H1 (cell line): ENCODE data around the gene DDOST. TPM values are rescaled to one million over a fixed set of nuclear protein-coding genes. Genes with fewer than 3 reads are reported as not detected.

Experiments used
- CTCF ChIA-PET: fragments of 300-600 bp; sonication (Branson Sonifier 250); formaldehyde crosslinking; loops from one replicate; lab custom pipeline; 2021; ENCODE audit not compliant: partially characterized antibody; lab: Charles Lee
- POLR2A ChIA-PET: fragments of 300-600 bp; sonication (Branson Sonifier 250); formaldehyde crosslinking; loops from one replicate; lab custom pipeline; 2021; ENCODE audit warnings: inconsistent platforms; ENCODE audit not compliant: partially characterized antibody; lab: Charles Lee
- DNase-seq, 2 experiments: peaks; one replicate each; pipeline versions ENCODE4 v3.0.0 to v3.0.0-alpha.2; 2010 to 2022; ENCODE audit warnings: low spot score in 2 of 2, low read depth in 1 of 2, mixed read lengths in 1 of 2
- FAIRE-seq: peaks from 2 replicates; lab custom pipeline; 2011; peaks lifted over from hg19 to GRCh38; lab: Jason Lieb, UNC
- H2AFZ ChIP-seq: 2 replicates; pipeline ENCODE4 v1.8.1; 2012; ENCODE audit warnings: low read length, inconsistent platforms
- H2AK5ac ChIP-seq: 2 replicates; pipeline ENCODE4 v1.6.1; 2013; ENCODE audit warnings: low read depth, low read length
- H2BK120ac ChIP-seq: replicated peaks from 2 replicates; pipeline ENCODE3; 2013; ENCODE audit warnings: low read depth, low read length, inconsistent platforms
- H2BK12ac ChIP-seq: 2 replicates; pipeline ENCODE4 v1.6.1; 2013; ENCODE audit warnings: low read depth, low read length
- H2BK15ac ChIP-seq: 2 replicates; pipeline ENCODE4 v1.6.1; 2013; ENCODE audit warnings: low read length
- H2BK20ac ChIP-seq: 2 replicates; pipeline ENCODE4 v1.6.1; 2013; ENCODE audit warnings: low read length
- H2BK5ac ChIP-seq: 2 replicates; pipeline ENCODE4 v1.6.1; 2013; ENCODE audit warnings: low read depth, low read length
- H3K14ac ChIP-seq: 2 replicates; pipeline ENCODE4 v1.6.1; 2013; ENCODE audit warnings: inconsistent platforms; ENCODE audit not compliant: insufficient read length
- H3K18ac ChIP-seq: 2 replicates; pipeline ENCODE4 v1.6.1; 2013; ENCODE audit warnings: low read length; ENCODE audit errors: extremely low read depth
- H3K23ac ChIP-seq: 2 replicates; pipeline ENCODE4 v1.6.1; 2013; ENCODE audit warnings: inconsistent platforms; ENCODE audit not compliant: insufficient read length
- H3K23me2 ChIP-seq: 2 replicates; pipeline ENCODE4 v1.6.1; 2013; ENCODE audit warnings: low read depth, low read length
- H3K27ac ChIP-seq: 2 replicates; pipeline ENCODE4 v1.6.1; 2011; ENCODE audit warnings: low read depth, low read length, inconsistent platforms
- H3K27me3 ChIP-seq, 4 experiments: replicated peaks in 1 of 4; 1 replicate in 1 of 4; 2 replicates in 3 of 4; pipeline versions ENCODE4 v1.6.1 to v1.8.1; 2011 to 2013; ENCODE audit warnings: low read length in 3 of 4, mild to moderate bottlenecking in 3 of 4, inconsistent platforms in 2 of 4, mixed read lengths in 2 of 4, moderate library complexity in 1 of 4; ENCODE audit not compliant: control insufficient read depth in 3 of 4, insufficient read depth in 3 of 4; ENCODE audit errors: extremely low read depth in 1 of 4
- H3K36me3 ChIP-seq, 4 experiments: 2 replicates each; pipeline versions ENCODE4 v1.6.1 to v1.8.1; 2011 to 2013; ENCODE audit warnings: mild to moderate bottlenecking in 4 of 4, low read length in 3 of 4, moderate library complexity in 2 of 4, control low read depth in 1 of 4, inconsistent platforms in 1 of 4; ENCODE audit not compliant: insufficient read depth in 4 of 4, control insufficient read depth in 2 of 4
- H3K4ac ChIP-seq: replicated peaks from 2 replicates; pipeline ENCODE3; 2013; ENCODE audit warnings: low read length, low read depth, mixed read lengths, inconsistent platforms; ENCODE audit not compliant: insufficient read length
- H3K4me1 ChIP-seq, 4 experiments: replicated peaks in 1 of 4; 1 replicate in 1 of 4; 2 replicates in 3 of 4; pipeline versions ENCODE4 v1.6.1 to v1.8.1; 2011 to 2013; ENCODE audit warnings: low read length in 3 of 4, inconsistent platforms in 2 of 4, mixed read lengths in 1 of 4; ENCODE audit not compliant: insufficient read depth in 4 of 4, control insufficient read depth in 3 of 4
- H3K4me2 ChIP-seq, 2 experiments: 2 replicates each; pipeline versions ENCODE4 v1.6.1 to v1.8.1; 2011 to 2013; ENCODE audit warnings: low read depth in 2 of 2, low read length in 2 of 2, control low read depth in 1 of 2, inconsistent platforms in 1 of 2, mild to moderate bottlenecking in 1 of 2; ENCODE audit not compliant: insufficient read depth in 1 of 2
- H3K4me3 ChIP-seq, 4 experiments: fragments of 200-600, 300-600 bp in 1 of 4; sonication (generic), shearing (Covaris generic), sonication (Bioruptor Twin) in 1 of 4; 2 replicates each; pipeline versions ENCODE4 v1.5.1 to v1.8.1; 2011 to 2016; ENCODE audit warnings: low read length in 4 of 4, low read depth in 3 of 4, control low read depth in 2 of 4, inconsistent platforms in 2 of 4, mild to moderate bottlenecking in 2 of 4, mixed read lengths in 1 of 4, moderate library complexity in 1 of 4; ENCODE audit not compliant: insufficient read depth in 2 of 4; ENCODE audit errors: extremely low read depth in 1 of 4
- H3K56ac ChIP-seq: replicated peaks from 2 replicates; pipeline ENCODE3; 2013; ENCODE audit warnings: low read depth, mild to moderate bottlenecking, mixed read lengths, low read length, inconsistent platforms; ENCODE audit not compliant: insufficient read length
- H3K79me1 ChIP-seq: 2 replicates; pipeline ENCODE4 v1.6.1; 2013; ENCODE audit warnings: low read depth, low read length, control low read depth
- H3K79me2 ChIP-seq, 2 experiments: 2 replicates each; pipeline versions ENCODE4 v1.6.1 to v1.8.1; 2012 to 2013; ENCODE audit warnings: low read length in 2 of 2, mild to moderate bottlenecking in 2 of 2, inconsistent platforms in 1 of 2; ENCODE audit not compliant: insufficient read depth in 2 of 2, control insufficient read depth in 1 of 2
- H3K9ac ChIP-seq, 4 experiments: replicated peaks in 1 of 4; 1 replicate in 1 of 4; 2 replicates in 3 of 4; pipeline versions ENCODE4 v1.6.1 to v1.8.1; 2011 to 2013; ENCODE audit warnings: low read depth in 3 of 4, low read length in 3 of 4, control low read depth in 2 of 4, mild to moderate bottlenecking in 2 of 4, moderate library complexity in 2 of 4, inconsistent platforms in 1 of 4; ENCODE audit errors: extremely low read depth in 1 of 4
- H3K9me3 ChIP-seq, 2 experiments: 2 replicates each; pipeline versions ENCODE4 v1.6.1 to v1.8.1; 2012 to 2013; ENCODE audit warnings: mild to moderate bottlenecking in 2 of 2, moderate library complexity in 2 of 2, control low read depth in 1 of 2, inconsistent platforms in 1 of 2, low read depth in 1 of 2, low read length in 1 of 2, mixed read lengths in 1 of 2; ENCODE audit not compliant: insufficient read depth in 2 of 2
- H4K20me1 ChIP-seq, 2 experiments: replicated peaks in 1 of 2; 2 replicates each; pipeline versions ENCODE3 to v1.8.1; 2011 to 2013; ENCODE audit warnings: inconsistent platforms in 2 of 2, low read length in 2 of 2, mild to moderate bottlenecking in 1 of 2; ENCODE audit not compliant: insufficient read depth in 2 of 2, control insufficient read depth in 1 of 2
- H4K5ac ChIP-seq: 2 replicates; pipeline ENCODE4 v1.6.1; 2013; ENCODE audit warnings: low read length, low read depth, mixed read lengths, inconsistent platforms; ENCODE audit not compliant: insufficient read length
- H4K8ac ChIP-seq: 2 replicates; pipeline ENCODE4 v1.8.0; 2013; ENCODE audit warnings: mild to moderate bottlenecking, moderate library complexity, low read length, inconsistent platforms; ENCODE audit not compliant: insufficient read depth; ENCODE audit errors: extremely low read depth
- H4K91ac ChIP-seq: replicated peaks from 2 replicates; pipeline ENCODE3; 2013; ENCODE audit warnings: low read length, mixed read lengths, inconsistent platforms; ENCODE audit not compliant: insufficient read length
- ASH2L ChIP-seq: fragments of 200-600, 300-600 bp; sonication (generic); IDR thresholded peaks from one replicate; pipeline ENCODE4 v1.7.1; 2017; ENCODE audit warnings: low read length
- CBX5 ChIP-seq: fragments of 300-800, 300-1000 bp; sonication (generic); IDR thresholded peaks from 2 replicates; pipeline ENCODE4 v1.7.1; 2016; ENCODE audit warnings: antibody characterized with exemption, low read length, low read depth
- JUND ChIP-seq: IDR thresholded peaks from 2 replicates; pipeline ENCODE4 v1.6.1; 2011; ENCODE audit warnings: mild to moderate bottlenecking, improper control_type of control experiment, low read length
- KDM4A ChIP-seq: IDR thresholded peaks from one replicate; pipeline ENCODE4 v1.7.1; 2012; ENCODE audit warnings: low read depth, mild to moderate bottlenecking, moderate library complexity, low read length, inconsistent platforms; ENCODE audit not compliant: severe bottlenecking
- NANOG ChIP-seq: IDR thresholded peaks from 2 replicates; pipeline ENCODE4 v1.6.1; 2011; ENCODE audit warnings: low read length, low read depth, mild to moderate bottlenecking, inconsistent platforms; ENCODE audit not compliant: insufficient read depth, poor library complexity, severe bottlenecking
- NRF1 ChIP-seq: IDR thresholded peaks from 2 replicates; pipeline ENCODE4 v1.6.1; 2011; ENCODE audit warnings: mild to moderate bottlenecking, low read depth, low read length, improper control_type of control experiment
- SIN3A ChIP-seq, 2 experiments: IDR thresholded peaks in 1 of 2; conservative IDR thresholded peaks in 1 of 2; 2 replicates each; pipeline ENCODE4 v1.6.1; 2011 to 2012; ENCODE audit warnings: low read length in 2 of 2, improper control_type of control experiment in 1 of 2, low read depth in 1 of 2, mild to moderate bottlenecking in 1 of 2
- SRF ChIP-seq: IDR thresholded peaks from 2 replicates; pipeline ENCODE4 v1.6.1; 2011; ENCODE audit warnings: mild to moderate bottlenecking, low read depth, low read length, moderate library complexity
- WGBS, 2 experiments: shearing (Covaris generic) in 1 of 2; methylation state at CpG; one replicate each; pipeline versions ENCODE4 v1.1.6 to v1.1.7; 2013 to 2015; ENCODE audit warnings: low lambda C conversion rate in 2 of 2, mixed read lengths in 2 of 2, inconsistent platforms in 1 of 2, low coverage in 1 of 2, missing lambda C conversion rate in 1 of 2; ENCODE audit not compliant: insufficient replicate concordance in 2 of 2, insufficient coverage in 1 of 2, insufficient read length in 1 of 2; ENCODE audit errors: extremely low coverage in 1 of 2, missing lambda C conversion rate in 1 of 2; 5-methylcytosine and 5-hydroxymethylcytosine counted together
- polyA plus RNA-seq, 7 experiments: library from polyadenylated mRNA; depleted of rRNA in 3 of 7; stranded (reverse) in 5 of 7; unstranded in 2 of 7; fragments of >200 nt in 5 of 7; fragments of 200-250 nt in 2 of 7; gene quantifications; 1 replicate in 5 of 7; 2 replicates in 1 of 7; 4 replicates in 1 of 7; pipeline versions ENCODE4 v1.2.1 to v1.2.3, GENCODE V29; 2011 to 2013; ENCODE audit warnings: missing spikeins in 2 of 7, mixed read lengths in 2 of 7
- total RNA-seq: library from RNA; stranded (reverse); fragmentation: NEBNext Ultra II Directional; extraction: Animal tissue kit (Norgen Biotek cat#: 25700); gene quantifications from 2 replicates; pipeline ENCODE4 v1.2.1, GENCODE V29; 2021

Gene DDOST
- total and polyA plus RNA-seq, 2 of the 8 experiments (the other 6 are each of a cell fraction or from before 2014, with no cell fraction given) = 253 to 336 TPM

- H2BK5ac ChIP-seq = peak within 1 kb of the TSS; percentile 3; the same call in 1 of the 2 replicates
- peaks cover under 1 to 4% of the 10 kb centered on the region in 2 experiments; a peak in 1 of 4 replicates for H3K9me3 ChIP-seq
- H3K4me3 ChIP-seq = peak within 1 kb of the TSS; percentile 70 to 80 (median 75)
- peak within 1 kb of the TSS; percentile 11 for H3K4ac ChIP-seq
- H4K91ac ChIP-seq = peak within 1 kb of the TSS; percentile 82
- peak; percentile 67 to 100 for DNase-seq
- H3K18ac ChIP-seq = no peak within 1 kb of the TSS; the same call in 1 of the 2 replicates
- peak within 1 kb of the TSS; percentile 28; the same call in 1 of the 2 replicates for H2BK20ac ChIP-seq
- H3K79me1 ChIP-seq = no peaks in the 10 kb centered on the region
- peak within 1 kb of the TSS; percentile 80 to 89 for H3K4me2 ChIP-seq
- H3K23me2 ChIP-seq = peaks cover 5% of the 10 kb centered on the region; the same call in 1 of the 2 replicates
- peak within 1 kb of the TSS; percentile 12; the same call in 1 of the 2 replicates for H4K8ac ChIP-seq
- H2BK12ac ChIP-seq = peak within 1 kb of the TSS; percentile 76; the same call in 1 of the 2 replicates
- peak within 1 kb of the TSS; percentile 14 for H2BK120ac ChIP-seq
- FAIRE-seq = no peak
- H3K27me3 ChIP-seq = peaks cover 0 to 5% (median 0%) of the 10 kb centered on the region in 4 experiments; a peak in 2 of 7 replicates
- no peak within 1 kb of the TSS for H3K23ac ChIP-seq
- H3K56ac ChIP-seq = no peak within 1 kb of the TSS
- no peak within 1 kb of the TSS for H3K14ac ChIP-seq
- peak within 1 kb of the TSS; percentile 99 for H2AFZ ChIP-seq
- H2AK5ac ChIP-seq = peak within 1 kb of the TSS; percentile 17; the same call in 1 of the 2 replicates
- 3% methylated on average over 77 of the region's 93 CpGs; no CpG with 5 or more reads in 1 of the 2 experiments for WGBS, 2 experiments
- H4K20me1 ChIP-seq = no peaks in the 10 kb centered on the region
- peak within 1 kb of the TSS; percentile 22 to 85 (median 60); a peak in 6 of 7 replicates for H3K9ac ChIP-seq
- ChIA-PET POLR2A (interaction anchor here (0.6 to 2.3 kb wide), 11 partner anchors 8 to 153 kb away, joined by 3 to 13 read pairs (median 3); partner anchors contain the start of genes FAM43B and HP1BP3), CTCF (interaction anchor here (0.6 to 5.8 kb wide), 44 partner anchors 8 to 1405 kb away, joined by 3 to 47 read pairs (median 4); partner anchors contain the start of genes CDA, DDOST and FAM43B)
- H3K4me1 ChIP-seq = peaks cover 0 to 7% (median 0%) of the 10 kb centered on the region in 4 experiments; a peak in 2 of 7 replicates
- H2BK15ac ChIP-seq = peak within 1 kb of the TSS; percentile 95
- no peaks in the 10 kb centered on the region for H3K79me2 ChIP-seq
- H3K27ac ChIP-seq = no peak within 1 kb of the TSS; the same call in 1 of the 2 replicates
- H3K36me3 ChIP-seq = no peaks in the 10 kb centered on the region; a peak in 1 of 8 replicates
- no peak within 1 kb of the TSS for H4K5ac ChIP-seq
- peak in 1 of 2 experiments; percentile 92; a peak in 2 of 4 replicates for TF ChIP-seq SIN3A (conservative IDR thresholded peaks at IDR 0.05 in 1 of 2, IDR thresholded peaks at IDR 0.05 in 1 of 2; ENCODE audit: low read depth in 1 of 2, low read length in 2 of 2)
- peak; percentile 22 for TF ChIP-seq ASH2L
- TF ChIP-seq NANOG = peak; percentile 4
- peak; percentile 90 for TF ChIP-seq NRF1
- peak; percentile 79 for TF ChIP-seq KDM4A
- no peak for TF ChIP-seq SRF
- 0 out of 2 replicates have a peak, but pooled peaks have one; percentile 35 for TF ChIP-seq JUND
- TF ChIP-seq CBX5 = no peak
Observed at GRCh38 chr1:20633190-20634064, 27.7 kb downstream of the DDOST start, which contains the start of gene PINK1. Gene PINK1, plus strand, starts transcription at chr1:20633458. Its CDS starts 91 bp downstream, at chr1:20633549.
